Cardiac muscle cell (in vitro differentiated cells and primary cell): ENCODE data around the gene DHX38. TPM values are rescaled to one million over a fixed set of nuclear protein-coding genes. Genes with fewer than 3 reads are reported as not detected.

ENCODE experiments used
- DNase-seq, 2 donors: peaks; one replicate each; pipeline versions ENCODE4 v3.0.0 to v3.0.0-alpha.2; 2010 to 2017; ENCODE audit warnings: low read depth in 1 of 2, low spot score in 1 of 2
- H3K27ac ChIP-seq: fragments of 200-600 bp; sonication (generic); 2 replicates; pipeline ENCODE4 v1.5.1; 2016
- H3K27me3 ChIP-seq: fragments of 200-600 bp; sonication (generic); 2 replicates; pipeline ENCODE4 v1.6.0; 2016; ENCODE audit warnings: control low read depth
- H3K36me3 ChIP-seq: fragments of 200-600 bp; sonication (generic); 2 replicates; pipeline ENCODE4 v1.5.1; 2016; ENCODE audit warnings: control low read depth
- H3K4me1 ChIP-seq: fragments of 200-600 bp; sonication (generic); 2 replicates; pipeline ENCODE4 v1.8.1; 2017; ENCODE audit warnings: low read depth, mild to moderate bottlenecking, mixed run types
- H3K4me3 ChIP-seq: fragments of 200-600 bp; sonication (generic); 2 replicates; pipeline ENCODE4 v1.5.1; 2016; ENCODE audit warnings: mild to moderate bottlenecking
- H3K9me3 ChIP-seq: fragments of 200-600 bp; sonication (generic); 2 replicates; pipeline ENCODE4 v1.5.1; 2017; ENCODE audit warnings: low read depth, mild to moderate bottlenecking, control low read depth
- CTCF ChIP-seq: IDR thresholded peaks from 2 replicates; pipeline ENCODE4 v1.5.1; 2012; ENCODE audit warnings: low read depth, mild to moderate bottlenecking, low read length
- polyA plus RNA-seq: library from polyadenylated mRNA; unstranded; fragments of >200 nt; fragmentation: Nextera tagmentation; extraction: Ambion mirVana; gene quantifications from 2 replicates; pipeline ENCODE4 v1.2.1, GENCODE V29; 2016
- total RNA-seq: library from RNA; depleted of rRNA; stranded (reverse); fragments of >200 nt; gene quantifications from 2 replicates; pipeline ENCODE4 v1.2.3, GENCODE V29; 2016

Gene DHX38
- 36.9 and 39.4 TPM in 2 replicates for total RNA-seq
- 24.8 and 26.2 TPM in 2 replicates for polyA plus RNA-seq

GRCh38 chr16:72093448-72094265, at the start of gene DHX38, which contains the start of gene TXNL4B:
TSS of gene DHX38 (plus strand) at chr16:72093847. CDS start at chr16:72096158, 2,311 bp downstream.
TSS of gene TXNL4B (minus strand) at chr16:72093620. CDS start at chr16:72090749, 2,871 bp downstream.
- peak; percentile 99 for DNase-seq
- H3K27ac ChIP-seq = peak within 1 kb of the TSS; percentile 87

GRCh38 chr16:72044296-72044695, 49.4 kb upstream of the DHX38 start:
- no peak overlapping the region for H3K27ac ChIP-seq
- no peaks in the 10 kb centered on the region for H3K27me3 ChIP-seq
- no peaks in the 10 kb centered on the region for H3K9me3 ChIP-seq
- no peaks in the 10 kb centered on the region for H3K4me1 ChIP-seq
- H3K4me3 ChIP-seq = no peak overlapping the region
- no peak for TF ChIP-seq CTCF
- DNase-seq = no peak
- H3K36me3 ChIP-seq = no peaks in the 10 kb centered on the region

More at GRCh38 chr16:72093448-72094265, at the start of gene DHX38, which contains the start of gene TXNL4B:
- Histone ChIP-seq H3K27me3 (peaks cover 27% of the 10 kb centered on the region), H3K4me3 (peak within 1 kb of the TSS; percentile 87), H3K9me3 (no peaks in the 10 kb centered on the region), H3K36me3 (peaks cover 20% of the 10 kb centered on the region), H3K4me1 (peaks cover 4% of the 10 kb centered on the region)
- no peak for TF ChIP-seq CTCF

GRCh38 chr16:72044825-72045359, 48.8 kb upstream of the DHX38 start:
- no peak for DNase-seq
- Histone ChIP-seq H3K36me3 (no peaks in the 10 kb centered on the region), H3K4me1 (no peaks in the 10 kb centered on the region), H3K4me3 (no peak overlapping the region), H3K9me3 (no peaks in the 10 kb centered on the region), H3K27ac (no peak overlapping the region), H3K27me3 (no peaks in the 10 kb centered on the region)
- no peak for TF ChIP-seq CTCF

- no peaks in the 10 kb centered on the region for H3K9me3 ChIP-seq
- no peak for TF ChIP-seq CTCF
- no peak for DNase-seq
Observed at GRCh38 chr16:72049110-72049509, 44.5 kb upstream of the DHX38 start.

GRCh38 chr16:72050769-72051464, 42.7 kb upstream of the DHX38 start:
- H3K27me3 ChIP-seq = no peaks in the 10 kb centered on the region
- H3K9me3 ChIP-seq = no peaks in the 10 kb centered on the region
- H3K27ac ChIP-seq = no peak overlapping the region
- no peak overlapping the region for H3K4me3 ChIP-seq
- no peaks in the 10 kb centered on the region for H3K4me1 ChIP-seq
- no peaks in the 10 kb centered on the region for H3K36me3 ChIP-seq
- DNase-seq = peak in 1 of 2 donors; percentile 46
- no peak for TF ChIP-seq CTCF

More at GRCh38 chr16:72049110-72049509, 44.5 kb upstream of the DHX38 start:
- Histone ChIP-seq H3K27me3 (no peaks in the 10 kb centered on the region), H3K4me3 (no peak overlapping the region), H3K4me1 (no peaks in the 10 kb centered on the region), H3K27ac (no peak overlapping the region), H3K36me3 (no peaks in the 10 kb centered on the region)
